Spinal cord (tissue), 10 donors: ENCODE measurements around the gene PRR35. TPM values are rescaled to one million over a fixed set of nuclear protein-coding genes. Genes with fewer than 3 reads are reported as not detected.

Source experiments
- DNase-seq, 6 donors: peaks; one replicate each; pipeline versions ENCODE4 v3.0.0 to v3.0.0-alpha.2; 2013 to 2015; ENCODE audit warnings: low spot score in 6 of 6, low read depth in 4 of 6
- H3K27ac ChIP-seq: one replicate; pipeline ENCODE4 v1.5.1; 2013; ENCODE audit warnings: low read depth, low read length, control low read depth
- H3K27me3 ChIP-seq: one replicate; pipeline ENCODE4 v1.6.1; 2013; ENCODE audit warnings: low read length; ENCODE audit not compliant: control insufficient read depth, insufficient read depth
- H3K36me3 ChIP-seq: one replicate; pipeline ENCODE4 v1.6.1; 2013; ENCODE audit warnings: low read length; ENCODE audit not compliant: control insufficient read depth, insufficient read depth
- H3K4me1 ChIP-seq: one replicate; pipeline ENCODE4 v1.6.1; 2013; ENCODE audit warnings: low read length; ENCODE audit not compliant: control insufficient read depth, insufficient read depth
- H3K4me3 ChIP-seq: one replicate; pipeline ENCODE4 v1.5.1; 2013; ENCODE audit warnings: low read depth, low read length, control low read depth
- H3K9me3 ChIP-seq: one replicate; pipeline ENCODE4 v1.6.1; 2013; ENCODE audit warnings: low read length; ENCODE audit not compliant: control insufficient read depth, insufficient read depth
- WGBS: methylation state at CpG from one replicate; pipeline ENCODE4 v1.1.5; 2013; ENCODE audit warnings: missing lambda C conversion rate; ENCODE audit not compliant: insufficient coverage; 5-methylcytosine and 5-hydroxymethylcytosine counted together
- polyA plus RNA-seq, 2 donors: library from polyadenylated mRNA; unstranded; fragments of 120-200 nt; gene quantifications; one replicate each; pipeline ENCODE4 v1.2.1, GENCODE V29; 2013; ENCODE audit not compliant: insufficient read length in 2 of 2
- total RNA-seq, 2 donors: library from RNA; depleted of rRNA in 1 of 2; stranded (reverse); fragments of 120-200 nt in 1 of 2; fragments of >200 nt in 1 of 2; gene quantifications; one replicate each; pipeline versions ENCODE4 v1.2.3 to v1.2.4, GENCODE V29; 2013 to 2014
- donor health status: healthy.

The PRR35 gene
- total and polyA plus RNA-seq, 4 donors = 0.06 to 0.14 TPM; not detected in 2

- 92% methylated on average over 38 of the region's 39 CpGs for WGBS
- no peak for DNase-seq
- H3K27me3 ChIP-seq = no peaks in the 10 kb centered on the region
- H3K36me3 ChIP-seq = peaks cover 83% of the 10 kb centered on the region
- H3K27ac ChIP-seq = no peak overlapping the region
- H3K4me1 ChIP-seq = peaks cover 3% of the 10 kb centered on the region
- no peaks in the 10 kb centered on the region for H3K9me3 ChIP-seq
- H3K4me3 ChIP-seq = no peak overlapping the region
Observed at GRCh38 chr16:535446-536405, 24.5 kb upstream of the PRR35 start.

- Histone ChIP-seq H3K9me3 (no peaks in the 10 kb centered on the region), H3K27ac (no peak overlapping the region), H3K4me3 (no peak overlapping the region), H3K36me3 (peaks cover 85% of the 10 kb centered on the region), H3K27me3 (no peaks in the 10 kb centered on the region), H3K4me1 (peaks cover 3% of the 10 kb centered on the region)
- 94% methylated on average over 17 of the region's 17 CpGs for WGBS
- no peak for DNase-seq
Observed at GRCh38 chr16:536746-537145, 23.4 kb upstream of the PRR35 start.

GRCh38 chr16:537415-538335 is 22.5 kb upstream of the PRR35 start:
- WGBS = 94% methylated on average over 53 of the region's 60 CpGs
- H3K4me1 ChIP-seq = peaks cover 3% of the 10 kb centered on the region
- no peak overlapping the region for H3K27ac ChIP-seq
- H3K27me3 ChIP-seq = no peaks in the 10 kb centered on the region
- H3K36me3 ChIP-seq = peaks cover 92% of the 10 kb centered on the region
- H3K4me3 ChIP-seq = no peak overlapping the region
- no peak for DNase-seq
- no peaks in the 10 kb centered on the region for H3K9me3 ChIP-seq

- Histone ChIP-seq H3K9me3 (no peaks in the 10 kb centered on the region), H3K27ac (no peak overlapping the region), H3K4me3 (no peak overlapping the region), H3K27me3 (no peaks in the 10 kb centered on the region), H3K36me3 (peaks cover 94% of the 10 kb centered on the region), H3K4me1 (no peaks in the 10 kb centered on the region)
- no peak for DNase-seq
- 73% methylated on average over 30 of the region's 34 CpGs for WGBS
Observed at GRCh38 chr16:539901-540530, 20.2 kb upstream of the PRR35 start.

- H3K9me3 ChIP-seq = no peaks in the 10 kb centered on the region
- H3K27me3 ChIP-seq = no peaks in the 10 kb centered on the region
- no peaks in the 10 kb centered on the region for H3K4me1 ChIP-seq
- no peak for DNase-seq
- no peak overlapping the region for H3K4me3 ChIP-seq
- peaks cover 94% of the 10 kb centered on the region for H3K36me3 ChIP-seq
- 89% methylated on average over 29 of the region's 29 CpGs for WGBS
- H3K27ac ChIP-seq = no peak overlapping the region
Observed at GRCh38 chr16:540645-541340, 19.4 kb upstream of the PRR35 start.

- no peak for DNase-seq
- 83% methylated on average over 49 of the region's 51 CpGs for WGBS
- Histone ChIP-seq H3K4me3 (no peak overlapping the region), H3K27me3 (no peaks in the 10 kb centered on the region), H3K4me1 (no peaks in the 10 kb centered on the region), H3K27ac (no peak overlapping the region), H3K9me3 (no peaks in the 10 kb centered on the region), H3K36me3 (peaks cover 94% of the 10 kb centered on the region)
Observed at GRCh38 chr16:543301-544164, 16.7 kb upstream of the PRR35 start.

- no peak overlapping the region for H3K4me3 ChIP-seq
- no peaks in the 10 kb centered on the region for H3K27me3 ChIP-seq
- no peak for DNase-seq
- no peaks in the 10 kb centered on the region for H3K4me1 ChIP-seq
- no peak overlapping the region for H3K27ac ChIP-seq
- H3K9me3 ChIP-seq = no peaks in the 10 kb centered on the region
- H3K36me3 ChIP-seq = peaks cover 96% of the 10 kb centered on the region
- 89% methylated on average over 27 of the region's 46 CpGs for WGBS
Observed at GRCh38 chr16:544517-544916, 15.7 kb upstream of the PRR35 start.

GRCh38 chr16:546909-547770 is 13.1 kb upstream of the PRR35 start:
- Histone ChIP-seq H3K27me3 (no peaks in the 10 kb centered on the region), H3K9me3 (no peaks in the 10 kb centered on the region), H3K4me1 (no peaks in the 10 kb centered on the region), H3K27ac (no peak overlapping the region), H3K4me3 (no peak overlapping the region), H3K36me3 (peaks cover 96% of the 10 kb centered on the region)
- 84% methylated on average over 54 of the region's 60 CpGs for WGBS
- DNase-seq = peak in 2 of 6 donors; percentile 28 to 38
